GM20000 (cell line): Measurements from ENCODE around the gene MORC2.

Source experiments
- DNase-seq: peaks from one replicate; pipeline ENCODE4 v3.0.0; 2012; ENCODE audit warnings: low spot score
- TF ChIP-seq, protein P1 (sequence below): IDR thresholded peaks from 2 replicates; pipeline ENCODE4 v1.5.1; 2012; ENCODE audit warnings: mild to moderate bottlenecking, control low read depth; ENCODE audit errors: extremely low read depth, missing control alignments

The MORC2 gene

DNA sequence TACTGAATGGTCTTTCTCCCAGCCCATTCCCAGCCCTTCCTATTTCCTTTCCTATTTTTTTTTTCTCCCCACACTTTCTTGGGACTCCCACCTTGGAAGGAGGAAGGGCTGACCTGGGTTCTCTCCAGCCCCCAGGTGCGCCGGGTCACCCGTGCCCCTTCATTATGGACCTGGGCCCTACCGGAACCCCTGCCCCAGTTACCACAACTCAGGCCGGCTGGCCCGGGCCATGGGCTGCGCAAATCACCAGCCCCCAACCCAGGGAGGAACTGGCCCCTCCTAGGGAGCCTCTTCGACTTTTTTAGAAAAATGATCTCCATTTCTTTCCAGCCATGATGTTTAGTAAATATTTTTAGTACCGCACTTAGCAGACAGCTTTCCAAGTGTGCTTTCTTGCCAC, 62.2 kb downstream of the MORC2 start:
- no peak for DNase-seq
- TF ChIP-seq, protein P1, sequence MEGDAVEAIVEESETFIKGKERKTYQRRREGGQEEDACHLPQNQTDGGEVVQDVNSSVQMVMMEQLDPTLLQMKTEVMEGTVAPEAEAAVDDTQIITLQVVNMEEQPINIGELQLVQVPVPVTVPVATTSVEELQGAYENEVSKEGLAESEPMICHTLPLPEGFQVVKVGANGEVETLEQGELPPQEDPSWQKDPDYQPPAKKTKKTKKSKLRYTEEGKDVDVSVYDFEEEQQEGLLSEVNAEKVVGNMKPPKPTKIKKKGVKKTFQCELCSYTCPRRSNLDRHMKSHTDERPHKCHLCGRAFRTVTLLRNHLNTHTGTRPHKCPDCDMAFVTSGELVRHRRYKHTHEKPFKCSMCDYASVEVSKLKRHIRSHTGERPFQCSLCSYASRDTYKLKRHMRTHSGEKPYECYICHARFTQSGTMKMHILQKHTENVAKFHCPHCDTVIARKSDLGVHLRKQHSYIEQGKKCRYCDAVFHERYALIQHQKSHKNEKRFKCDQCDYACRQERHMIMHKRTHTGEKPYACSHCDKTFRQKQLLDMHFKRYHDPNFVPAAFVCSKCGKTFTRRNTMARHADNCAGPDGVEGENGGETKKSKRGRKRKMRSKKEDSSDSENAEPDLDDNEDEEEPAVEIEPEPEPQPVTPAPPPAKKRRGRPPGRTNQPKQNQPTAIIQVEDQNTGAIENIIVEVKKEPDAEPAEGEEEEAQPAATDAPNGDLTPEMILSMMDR = no peak

DNA sequence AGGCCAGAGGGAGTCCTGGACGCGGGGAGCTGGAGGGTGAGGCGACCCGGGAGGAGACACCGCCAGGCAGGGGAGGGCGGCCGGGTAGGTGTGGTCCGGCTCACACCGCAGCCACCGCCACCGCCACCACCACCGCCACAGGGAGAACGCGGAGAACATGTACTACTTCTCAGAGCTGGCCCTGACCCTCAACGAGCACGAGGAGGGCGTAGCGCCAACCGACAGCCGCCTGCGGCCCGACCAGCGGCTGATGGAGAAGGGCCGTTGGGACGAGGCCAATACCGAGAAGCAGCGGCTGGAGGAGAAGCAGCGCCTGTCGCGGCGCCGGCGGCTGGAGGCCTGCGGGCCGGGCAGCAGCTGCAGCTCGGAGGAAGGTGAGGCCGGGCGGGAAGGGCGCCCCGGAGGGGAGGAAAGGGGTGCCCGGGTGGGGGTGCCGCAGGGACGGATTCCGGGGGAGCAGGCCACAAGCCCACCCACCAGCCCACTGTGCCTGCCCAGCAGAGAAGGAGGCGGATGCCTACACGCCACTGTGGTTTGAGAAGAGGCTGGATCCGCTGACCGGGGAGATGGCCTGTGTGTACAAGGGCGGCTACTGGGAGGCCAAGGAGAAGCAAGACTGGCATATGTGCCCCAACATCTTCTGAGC, 62.8 kb downstream of the MORC2 start:
- no peak for DNase-seq
- TF ChIP-seq, protein P1 = no peak

DNA sequence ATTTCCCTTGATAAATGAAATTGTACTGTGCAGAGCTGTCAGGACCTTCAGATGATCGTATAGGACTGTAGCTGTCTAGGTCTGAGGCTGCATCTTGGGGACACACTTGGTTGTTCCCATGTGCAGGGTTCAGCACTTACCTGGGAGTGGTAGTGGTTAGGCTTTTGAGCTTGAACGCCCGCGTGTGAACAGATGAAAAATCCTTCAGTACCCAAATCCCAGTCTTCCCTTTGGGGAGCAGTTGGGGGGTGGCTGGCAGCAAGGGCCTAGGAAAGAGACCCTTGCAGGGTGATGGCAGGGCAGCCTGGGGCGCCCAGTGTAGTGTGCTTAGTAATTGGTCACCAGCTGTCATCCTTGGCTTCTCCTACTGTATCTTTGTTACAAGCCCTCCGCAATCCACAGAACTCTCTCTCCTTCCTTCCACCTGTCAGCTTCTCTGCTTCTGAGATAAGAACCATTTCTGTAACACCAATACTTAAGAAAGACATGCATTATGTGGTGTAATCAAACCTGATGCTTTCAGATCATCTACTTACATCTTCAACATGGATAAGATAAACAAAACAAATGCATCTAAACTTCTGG, 64.6 kb downstream of the MORC2 start:
- DNase-seq = no peak
- TF ChIP-seq, protein P1 = no peak

DNA sequence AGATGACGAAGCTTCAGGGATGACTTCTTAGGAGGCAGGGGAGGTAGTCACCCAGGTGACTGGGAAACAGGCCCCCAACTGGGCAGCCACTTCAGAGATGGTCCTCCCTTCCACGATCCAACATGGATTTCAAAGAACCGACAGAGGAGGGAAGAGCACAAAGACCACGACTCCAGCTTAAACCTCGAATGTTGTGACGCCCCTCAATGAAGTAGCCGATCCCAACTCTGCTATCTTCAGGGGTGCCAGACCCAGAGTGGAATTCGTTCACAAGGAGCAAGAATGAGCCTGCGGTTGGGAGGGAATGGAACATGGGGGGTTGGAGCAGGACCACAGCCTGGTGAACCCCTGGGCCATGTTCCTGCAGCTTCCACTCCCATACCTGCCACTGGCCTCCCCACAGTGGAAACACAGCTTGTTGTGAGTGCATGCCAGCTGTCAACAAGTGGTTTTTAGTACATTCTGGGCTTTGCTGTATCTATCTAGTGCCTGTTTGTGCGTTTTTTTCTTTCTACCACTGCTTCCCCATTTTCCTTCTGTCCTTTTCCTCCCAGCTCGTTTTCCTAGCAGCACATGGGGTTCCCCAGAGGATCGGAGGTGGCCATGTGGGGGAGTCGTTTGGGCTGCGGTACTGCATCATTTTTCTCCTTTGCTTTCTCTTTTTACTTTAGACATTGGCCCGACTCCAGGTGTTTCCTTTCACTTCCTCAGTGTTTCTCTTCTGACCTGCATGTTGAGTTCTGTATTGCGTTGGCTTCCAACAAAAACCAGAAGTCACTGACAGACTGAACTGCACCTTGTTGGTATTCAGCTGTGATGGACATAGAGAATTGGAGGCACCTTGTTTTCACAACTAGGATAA, 65.8 kb downstream of the MORC2 start:
- TF ChIP-seq, protein P1 = no peak
- peak; percentile 65 for DNase-seq

DNA sequence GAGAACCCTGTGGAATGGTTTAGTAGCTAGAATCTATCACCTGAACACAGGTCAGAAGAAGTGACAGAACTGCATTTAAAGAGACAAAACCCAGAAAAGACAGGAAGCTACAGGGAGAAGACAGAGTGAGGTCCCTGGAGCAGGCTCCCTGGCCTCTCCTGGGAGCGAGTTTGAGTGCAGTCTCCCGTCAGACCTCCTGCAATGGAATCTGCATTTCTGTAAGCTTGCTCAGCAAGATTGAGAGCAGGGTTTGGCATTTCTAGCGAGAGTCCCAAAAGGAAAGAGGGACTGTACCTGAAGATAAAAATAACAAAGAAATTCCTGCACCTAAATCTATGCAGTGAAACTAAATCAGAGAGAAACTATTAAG, 74.2 kb downstream of the MORC2 start:
- TF ChIP-seq, protein P1 = no peak

DNA sequence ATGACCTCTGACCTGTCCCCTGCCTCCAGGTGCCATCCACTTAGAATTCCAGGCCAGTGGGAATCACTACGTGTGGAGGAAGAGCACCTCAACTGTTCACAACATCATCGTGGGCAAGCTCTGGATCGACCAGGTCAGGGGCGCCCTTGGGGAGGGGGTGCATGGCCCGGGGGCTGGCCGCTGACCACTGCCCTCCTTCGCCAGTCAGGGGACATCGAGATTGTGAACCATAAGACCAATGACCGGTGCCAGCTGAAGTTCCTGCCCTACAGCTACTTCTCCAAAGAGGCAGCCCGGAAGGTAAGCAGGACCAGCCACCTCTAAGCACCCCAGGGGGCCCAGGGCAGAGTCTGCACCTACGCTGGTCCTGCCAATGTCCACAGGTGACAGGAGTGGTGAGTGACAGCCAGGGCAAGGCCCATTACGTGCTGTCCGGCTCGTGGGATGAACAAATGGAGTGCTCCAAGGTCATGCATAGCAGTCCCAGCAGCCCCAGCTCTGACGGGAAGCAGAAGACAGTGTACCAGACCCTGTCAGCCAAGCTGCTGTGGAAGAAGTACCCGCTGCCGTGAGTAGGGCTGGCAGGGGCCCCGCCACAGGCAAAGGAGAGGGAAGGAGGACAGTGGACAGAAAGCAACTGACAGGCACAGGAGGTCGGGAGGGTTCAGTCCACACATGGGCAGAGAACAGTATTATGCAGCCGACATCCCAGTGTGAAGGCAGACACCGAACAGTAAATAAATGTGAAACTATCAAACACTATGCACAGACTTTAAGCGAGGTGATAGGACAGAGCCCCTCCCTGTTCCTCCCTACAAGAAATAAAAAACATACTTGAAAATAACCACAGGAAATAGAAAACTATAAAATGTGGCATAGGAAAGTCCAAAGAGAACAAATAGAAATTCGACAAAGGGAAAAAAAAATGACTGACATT, 74.9 kb downstream of the MORC2 start:
- TF ChIP-seq, protein P1 = no peak
- DNase-seq = no peak

More for the DNA sequence above, 74.2 kb downstream of the MORC2 start:
- DNase-seq = no peak
